ENCODE measurements around the gene TNNT1. TPM values are rescaled to one million over a fixed set of nuclear protein-coding genes. Genes with fewer than 3 reads are reported as not detected.

TNNT1 gene
- total RNA-seq, 1 experiment from 2014 or later = 188 TPM

GRCh38 chr19:55096061-55096701 lies 52.8 kb downstream of the TNNT1 start:
- POLR2A ChIA-PET = no interaction called here
- Histone ChIP-seq H3K79me2 (ENCODE audit: insufficient read depth, low read length) (no peaks in the 10 kb centered on the region), H3K36me3 (ENCODE audit: control insufficient read depth in 1 of 2, insufficient read depth in 2 of 2, low read length in 2 of 2) (peaks cover 2 to 6% of the 10 kb centered on the region in 2 experiments; a peak in 2 of 4 replicates), H4K20me1 (ENCODE audit: insufficient read depth) (no peaks in the 10 kb centered on the region), H3K27me3 (ENCODE audit: insufficient read depth, low read length) (no peaks in the 10 kb centered on the region), H3K4me1 (ENCODE audit: control insufficient read depth in 1 of 2, insufficient read depth in 2 of 2, low read length in 2 of 2) (no peaks in the 10 kb centered on the region), H3K27ac (ENCODE audit: low read depth, low read length) (no peak overlapping the region), H3K4me3 (replicated peaks in 1 of 2; ENCODE audit: low read depth in 1 of 2, low read length in 2 of 2) (no peak overlapping the region), H3K4me2 (ENCODE audit: low read length) (no peak overlapping the region), H3K9me3 (ENCODE audit: control insufficient read depth in 1 of 2, insufficient read depth in 1 of 2, low read depth in 1 of 2, low read length in 2 of 2) (no peaks in the 10 kb centered on the region), H2AFZ (ENCODE audit: low read depth, low read length, poor library complexity, severe bottlenecking) (no peak overlapping the region), H3K9ac (ENCODE audit: low read length) (no peak overlapping the region), H3K9me2 (ENCODE audit: insufficient read depth) (no peaks in the 10 kb centered on the region)
- RAD21 ChIA-PET (ENCODE audit: low non-redundant PET in 1 of 2, low total read pairs in 2 of 2, uncharacterized antibody in 2 of 2, unreplicated experiment in 2 of 2) = no interaction called here
- BruUV-seq (replicated peaks) = no TSS peak
- DNase-seq (ENCODE audit: low read depth, low spot score) = no peak
- intact Hi-C loops (cut with micrococcal nuclease) = no loop called here
- TF ChIP-seq POLR2A (IDR thresholded peaks at IDR 0.05; ENCODE audit: borderline replicate concordance, extremely low read depth, insufficient read depth, insufficient read length) = no peak
- no peak for TF ChIP-seq CTCF (IDR thresholded peaks at IDR 0.05 in 2 of 3, conservative IDR thresholded peaks at IDR 0.05 in 1 of 3; ENCODE audit: borderline replicate concordance in 1 of 3, insufficient read depth in 1 of 3, low read depth in 2 of 3, low read length in 2 of 3)
- no peak for TF ChIP-seq SP1 (IDR thresholded peaks at IDR 0.05; ENCODE audit: low read depth)
- TF ChIP-seq ZFX (IDR thresholded peaks at IDR 0.05) = no peak
- no peak for TF ChIP-seq REST (IDR thresholded peaks at IDR 0.05; ENCODE audit: low read depth)
- TF ChIP-seq EZH2 (IDR thresholded peaks at IDR 0.05) = no peak
- no peak for TF ChIP-seq SIN3A (IDR thresholded peaks at IDR 0.05; ENCODE audit: low read depth)
- no peak for TF ChIP-seq ATF3 (IDR thresholded peaks at IDR 0.05)
- TF ChIP-seq FOSL1 (IDR thresholded peaks at IDR 0.05; ENCODE audit: low read depth) = no peak
- CTCF ChIA-PET = no interaction called here
- ATAC-seq = no peak; the same call in 1 of the 2 replicates
